Measurements from ENCODE around the gene SYNJ2.

Gene SYNJ2

GRCh38 chr6:157952861-157953351 is 28.8 kb upstream of the SYNJ2 start:
- no peak for DNase-seq (ENCODE audit: low read depth, low spot score)
- peaks cover 4% of the 10 kb centered on the region; the same call in 1 of the 2 replicates for H3K9me3 ChIP-seq (ENCODE audit: insufficient read depth, low read length)
- H3K9ac ChIP-seq (ENCODE audit: insufficient read length, low read depth) = no peak overlapping the region
- H3K36me3 ChIP-seq (ENCODE audit: insufficient read depth, insufficient read length, low read length) = no peaks in the 10 kb centered on the region
- H3K4me1 ChIP-seq (ENCODE audit: insufficient read depth, insufficient read length) = peaks cover 2% of the 10 kb centered on the region
- no peak overlapping the region for H3K4me3 ChIP-seq (ENCODE audit: insufficient read length, low read depth)
- H3K27me3 ChIP-seq (ENCODE audit: insufficient read depth, insufficient read length) = no peaks in the 10 kb centered on the region
- TF ChIP-seq YY1 (IDR thresholded peaks at IDR 0.05; ENCODE audit: insufficient read depth, insufficient read length) = no peak
- no peak for TF ChIP-seq SUZ12 (IDR thresholded peaks at IDR 0.05; ENCODE audit: extremely low read depth, insufficient read depth, insufficient read length)
- TF ChIP-seq ZNF274 (IDR thresholded peaks at IDR 0.05; ENCODE audit: low read depth, low read length) = no peak

- no peaks in the 10 kb centered on the region for H3K27me3 ChIP-seq (ENCODE audit: insufficient read depth, insufficient read length)
- peaks cover 11% of the 10 kb centered on the region for H3K9me3 ChIP-seq (ENCODE audit: insufficient read depth, low read length)
- H3K4me3 ChIP-seq (ENCODE audit: insufficient read length, low read depth) = no peak overlapping the region
- H3K4me1 ChIP-seq (ENCODE audit: insufficient read depth, insufficient read length) = peaks cover 2% of the 10 kb centered on the region
- no peak overlapping the region for H3K9ac ChIP-seq (ENCODE audit: insufficient read length, low read depth)
- no peaks in the 10 kb centered on the region for H3K36me3 ChIP-seq (ENCODE audit: insufficient read depth, insufficient read length, low read length)
- TF ChIP-seq ZNF274 (IDR thresholded peaks at IDR 0.05; ENCODE audit: low read depth, low read length) (no peak), YY1 (IDR thresholded peaks at IDR 0.05; ENCODE audit: insufficient read depth, insufficient read length) (no peak), SUZ12 (IDR thresholded peaks at IDR 0.05; ENCODE audit: extremely low read depth, insufficient read depth, insufficient read length) (no peak)
- no peak for DNase-seq (ENCODE audit: low read depth, low spot score)
Measured at GRCh38 chr6:157953580-157954091, 28.0 kb upstream of the SYNJ2 start.

DNA sequence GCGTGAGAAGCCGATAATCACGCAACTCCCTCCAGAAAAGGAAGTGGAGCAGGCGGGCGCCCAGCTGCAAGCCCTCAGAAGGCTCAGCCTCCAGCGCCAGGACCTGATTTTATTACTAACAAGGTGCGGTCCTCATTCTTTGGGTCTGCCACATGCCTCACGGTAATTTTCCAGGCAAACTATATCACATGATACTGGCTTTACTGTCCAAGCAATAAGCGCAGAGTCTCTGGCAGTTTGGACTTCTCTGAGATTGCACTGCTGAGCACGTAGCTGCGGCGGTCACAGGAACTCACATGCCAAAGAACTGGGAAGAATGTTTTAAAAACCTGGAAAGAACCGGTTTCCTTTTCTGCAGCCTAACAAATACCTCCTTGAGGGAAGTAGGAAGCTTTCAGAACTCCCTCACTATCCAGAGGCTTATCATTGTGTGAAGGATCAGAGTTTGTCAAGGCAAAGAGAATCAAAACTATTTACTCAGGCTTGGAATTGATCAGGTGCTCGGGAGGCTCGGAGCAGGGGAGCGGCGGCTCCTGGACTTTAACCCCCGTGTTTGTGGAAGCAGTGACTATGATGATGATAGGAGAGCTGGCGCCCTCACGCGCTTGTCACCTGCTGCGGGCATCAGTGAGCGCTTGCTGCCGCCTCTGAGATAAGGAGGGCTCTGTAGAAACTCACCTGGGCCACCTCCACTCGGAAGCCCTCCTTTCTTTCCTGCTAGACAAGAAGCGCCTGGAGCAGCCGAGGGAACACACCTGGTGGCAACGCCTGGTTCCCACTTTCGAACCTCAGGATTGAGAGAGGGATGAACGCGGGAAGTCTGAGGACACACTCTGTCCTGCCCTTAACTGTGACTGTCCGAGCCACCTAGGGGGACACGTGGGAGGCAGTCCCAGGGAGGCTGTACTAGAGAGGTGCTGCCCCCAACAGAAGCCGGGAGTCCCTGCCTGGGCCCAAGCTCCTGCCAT is 27.2 kb upstream of the SYNJ2 start:
- no peaks in the 10 kb centered on the region for H3K36me3 ChIP-seq (ENCODE audit: insufficient read depth, insufficient read length, low read length)

DNA sequence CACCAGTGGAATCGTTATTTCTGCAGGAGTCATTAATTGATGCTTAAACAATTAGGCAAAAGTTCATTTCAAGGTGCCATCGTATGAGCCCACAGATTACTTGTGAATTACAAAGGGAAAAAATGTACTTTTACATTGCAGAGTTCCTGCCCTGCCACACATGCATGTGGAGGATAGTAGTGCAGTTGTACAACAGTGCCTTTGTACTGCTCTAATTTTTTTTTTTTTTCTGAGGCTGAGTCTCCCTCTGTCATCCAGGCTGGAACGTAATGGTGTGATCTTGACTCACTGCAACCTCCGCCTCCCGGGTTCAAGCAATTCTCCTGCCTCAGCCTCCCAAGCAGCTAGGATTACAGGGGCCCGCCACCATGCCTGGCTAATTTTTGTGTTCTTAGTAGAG is 26.0 kb upstream of the SYNJ2 start:
- Histone ChIP-seq H3K4me1 (ENCODE audit: insufficient read depth, insufficient read length) (peaks cover 2% of the 10 kb centered on the region), H3K9me3 (ENCODE audit: insufficient read depth, low read length) (peaks cover 23% of the 10 kb centered on the region), H3K4me3 (ENCODE audit: insufficient read length, low read depth) (no peak overlapping the region), H3K36me3 (ENCODE audit: insufficient read depth, insufficient read length, low read length) (no peaks in the 10 kb centered on the region), H3K9ac (ENCODE audit: insufficient read length, low read depth) (no peak overlapping the region), H3K27me3 (ENCODE audit: insufficient read depth, insufficient read length) (no peaks in the 10 kb centered on the region)
- DNase-seq (ENCODE audit: low read depth, low spot score) = no peak
- TF ChIP-seq ZNF274 (IDR thresholded peaks at IDR 0.05; ENCODE audit: low read depth, low read length) = no peak
- TF ChIP-seq YY1 (IDR thresholded peaks at IDR 0.05; ENCODE audit: insufficient read depth, insufficient read length) = no peak
- no peak for TF ChIP-seq SUZ12 (IDR thresholded peaks at IDR 0.05; ENCODE audit: extremely low read depth, insufficient read depth, insufficient read length)

More for the DNA sequence above, 27.2 kb upstream of the SYNJ2 start:
- no peak for DNase-seq (ENCODE audit: low read depth, low spot score)
- no peak for TF ChIP-seq SUZ12 (IDR thresholded peaks at IDR 0.05; ENCODE audit: extremely low read depth, insufficient read depth, insufficient read length)
- no peak for TF ChIP-seq YY1 (IDR thresholded peaks at IDR 0.05; ENCODE audit: insufficient read depth, insufficient read length)
- no peak for TF ChIP-seq ZNF274 (IDR thresholded peaks at IDR 0.05; ENCODE audit: low read depth, low read length)
- Histone ChIP-seq H3K9ac (ENCODE audit: insufficient read length, low read depth) (no peak overlapping the region), H3K4me3 (ENCODE audit: insufficient read length, low read depth) (no peak overlapping the region), H3K27me3 (ENCODE audit: insufficient read depth, insufficient read length) (no peaks in the 10 kb centered on the region), H3K4me1 (ENCODE audit: insufficient read depth, insufficient read length) (peaks cover 2% of the 10 kb centered on the region), H3K9me3 (ENCODE audit: insufficient read depth, low read length) (peaks cover 19% of the 10 kb centered on the region)

DNA sequence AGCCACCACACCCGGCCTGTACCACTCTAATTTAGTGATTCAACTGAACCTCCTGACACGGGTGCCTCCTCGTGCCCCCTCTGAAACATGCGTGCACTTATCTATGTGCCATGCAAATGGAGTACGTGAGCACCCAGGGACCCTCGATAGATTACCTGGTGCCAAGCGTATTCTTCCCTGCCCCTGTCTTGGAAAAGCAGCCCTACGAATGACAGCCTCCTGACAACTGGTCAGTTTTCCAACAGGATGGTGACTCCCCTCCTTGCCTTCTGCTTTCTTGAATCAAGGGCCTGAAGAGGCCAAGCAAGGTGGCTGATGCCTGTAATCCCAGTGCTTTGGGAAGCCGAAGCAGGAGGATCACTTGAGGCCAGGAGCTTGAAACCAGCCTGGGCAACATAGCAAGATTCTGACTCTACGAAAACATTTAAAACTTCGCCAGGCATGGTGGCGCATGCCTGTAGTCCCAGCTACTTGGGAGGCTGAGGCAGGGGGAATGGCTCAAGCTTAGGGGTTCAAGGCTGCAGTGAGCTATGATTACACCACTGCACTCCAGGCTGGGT is 25.4 kb upstream of the SYNJ2 start:
- no peak overlapping the region for H3K4me3 ChIP-seq (ENCODE audit: insufficient read length, low read depth)
- no peaks in the 10 kb centered on the region for H3K36me3 ChIP-seq (ENCODE audit: insufficient read depth, insufficient read length, low read length)
- H3K9ac ChIP-seq (ENCODE audit: insufficient read length, low read depth) = no peak overlapping the region
- DNase-seq (ENCODE audit: low read depth, low spot score) = no peak
- no peak for TF ChIP-seq YY1 (IDR thresholded peaks at IDR 0.05; ENCODE audit: insufficient read depth, insufficient read length)
- TF ChIP-seq ZNF274 (IDR thresholded peaks at IDR 0.05; ENCODE audit: low read depth, low read length) = no peak
- TF ChIP-seq SUZ12 (IDR thresholded peaks at IDR 0.05; ENCODE audit: extremely low read depth, insufficient read depth, insufficient read length) = no peak
- peaks cover 2% of the 10 kb centered on the region for H3K4me1 ChIP-seq (ENCODE audit: insufficient read depth, insufficient read length)
- H3K27me3 ChIP-seq (ENCODE audit: insufficient read depth, insufficient read length) = no peaks in the 10 kb centered on the region
- H3K9me3 ChIP-seq (ENCODE audit: insufficient read depth, low read length) = peaks cover 23% of the 10 kb centered on the region

DNA sequence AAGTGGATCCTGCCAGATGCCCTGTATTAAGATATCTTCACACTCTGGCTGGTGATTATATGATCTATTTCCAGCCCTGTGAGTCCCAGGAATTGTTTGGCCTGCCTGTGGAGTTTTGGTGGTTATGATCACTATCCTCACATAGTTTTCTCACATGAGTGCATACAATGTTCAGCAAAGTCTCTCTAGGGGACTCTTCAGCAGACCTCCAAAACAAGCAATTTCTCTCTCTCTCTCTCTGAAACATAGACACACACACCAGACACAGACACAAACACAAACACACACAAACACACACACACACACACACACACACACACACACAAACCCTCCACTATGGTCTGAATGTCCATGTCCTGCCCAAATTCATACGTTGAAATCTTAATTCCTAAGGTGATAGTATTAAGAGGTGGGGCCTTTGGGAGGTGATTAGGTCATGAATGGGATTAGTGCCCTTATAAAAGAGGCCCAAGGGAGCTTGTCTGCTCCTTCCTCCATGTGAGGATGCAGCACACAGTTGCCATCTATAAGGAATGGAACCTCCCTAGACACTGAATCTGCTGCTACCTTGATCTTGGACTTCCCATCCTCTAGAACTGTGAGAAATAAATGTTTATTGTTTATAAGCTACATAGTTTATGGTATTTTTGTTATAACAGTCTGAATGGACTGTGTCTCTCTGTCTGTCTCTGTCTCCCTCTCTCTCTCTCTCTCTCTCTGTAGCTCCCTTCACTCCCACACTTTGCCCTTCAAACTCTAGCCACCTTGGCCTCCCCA is 22.0 kb upstream of the SYNJ2 start:
- Histone ChIP-seq H3K9me3 (ENCODE audit: insufficient read depth, low read length) (peaks cover 23% of the 10 kb centered on the region), H3K4me3 (ENCODE audit: insufficient read length, low read depth) (no peak overlapping the region), H3K4me1 (ENCODE audit: insufficient read depth, insufficient read length) (no peaks in the 10 kb centered on the region), H3K9ac (ENCODE audit: insufficient read length, low read depth) (no peak overlapping the region), H3K27me3 (ENCODE audit: insufficient read depth, insufficient read length) (no peaks in the 10 kb centered on the region), H3K36me3 (ENCODE audit: insufficient read depth, insufficient read length, low read length) (no peaks in the 10 kb centered on the region)
- no peak for TF ChIP-seq SUZ12 (IDR thresholded peaks at IDR 0.05; ENCODE audit: extremely low read depth, insufficient read depth, insufficient read length)
- no peak for TF ChIP-seq ZNF274 (IDR thresholded peaks at IDR 0.05; ENCODE audit: low read depth, low read length)
- TF ChIP-seq YY1 (IDR thresholded peaks at IDR 0.05; ENCODE audit: insufficient read depth, insufficient read length) = no peak
- no peak for DNase-seq (ENCODE audit: low read depth, low spot score)

Data from NT2/D1 (cell line).